GM12878 (cell line): ENCODE data around the gene PDE9A. TPM values are rescaled to one million over a fixed set of nuclear protein-coding genes. Genes with fewer than 3 reads are reported as not detected.

ENCODE experiments used
- NFYA ChIP-seq: IDR thresholded peaks from 2 replicates; pipeline ENCODE4 v1.6.1; 2011; ENCODE audit warnings: low read depth, mild to moderate bottlenecking, low read length, improper control_type of control experiment, borderline replicate concordance
- NKRF ChIP-seq: fragments of 450-650 bp; conservative IDR thresholded peaks from 2 replicates; pipeline ENCODE4 v1.6.1; 2017; ENCODE audit warnings: mild to moderate bottlenecking, moderate library complexity
- PAX5 ChIP-seq: IDR thresholded peaks from 2 replicates; pipeline ENCODE4 v1.6.1; 2011; ENCODE audit warnings: low read depth, low read length, borderline replicate concordance
- ZBTB4 ChIP-seq: fragments of 450-650 bp; formaldehyde crosslinking; IDR thresholded peaks from 2 replicates; pipeline ENCODE4 v1.4.0; 2022; ENCODE audit warnings: mild to moderate bottlenecking, moderate library complexity
- polyA plus RNA-seq, 11 experiments: library from polyadenylated mRNA; depleted of rRNA in 4 of 11; unstranded in 6 of 11; stranded (reverse) in 5 of 11; fragments of >200 nt; fragmentation: Nextera tagmentation in 4 of 11; fragmentation: Illumina TruSeq in 1 of 11; extraction: Ambion mirVana in 4 of 11; extraction: Trizol in 1 of 11; gene quantifications; 1 replicate in 1 of 11; 2 replicates in 10 of 11; pipeline versions ENCODE4 v1.2.1 to v1.2.3, GENCODE V29; 2011 to 2016; ENCODE audit warnings: inconsistent platforms in 2 of 11, missing spikeins in 2 of 11, low read depth in 1 of 11
- total RNA-seq, 4 experiments: library from RNA; depleted of rRNA in 3 of 4; stranded (reverse); fragments of >200 nt in 3 of 4; fragmentation: Illumina TruSeq in 1 of 4; extraction: Trizol in 1 of 4; gene quantifications; 2 replicates each; pipeline versions ENCODE4 v1.2.1 to v1.2.3, GENCODE V29; 2013 to 2021

The PDE9A gene
- total and polyA plus RNA-seq, 10 of the 15 experiments (the other 5 are each of a cell fraction or from before 2014, with no cell fraction given): 0.08 to 0.45 (median 0.20) TPM; not detected in 1

- TF ChIP-seq NKRF (no peak), ZBTB4 (CRISPR knock-in tag) (no peak), NFYA (no peak), PAX5 (no peak)
Measured at GRCh38 chr21:42658320-42659105, 5.1 kb downstream of the PDE9A start (continued).
